HG03460 (cell line): Measurements from ENCODE around the gene PCDHGA1.
"Not testable (repeated sequence)": the region's sequence is repeated elsewhere in the genome, so short reads cannot be mapped to it uniquely, and the experiment has no call there.

Experiments
- ATAC-seq: cut with Tn5 transposase; IDR thresholded peaks from one replicate; pipeline ENCODE4 v1.9.1; 2021; ENCODE audit not compliant: unreplicated experiment

Gene PCDHGA1

DNA sequence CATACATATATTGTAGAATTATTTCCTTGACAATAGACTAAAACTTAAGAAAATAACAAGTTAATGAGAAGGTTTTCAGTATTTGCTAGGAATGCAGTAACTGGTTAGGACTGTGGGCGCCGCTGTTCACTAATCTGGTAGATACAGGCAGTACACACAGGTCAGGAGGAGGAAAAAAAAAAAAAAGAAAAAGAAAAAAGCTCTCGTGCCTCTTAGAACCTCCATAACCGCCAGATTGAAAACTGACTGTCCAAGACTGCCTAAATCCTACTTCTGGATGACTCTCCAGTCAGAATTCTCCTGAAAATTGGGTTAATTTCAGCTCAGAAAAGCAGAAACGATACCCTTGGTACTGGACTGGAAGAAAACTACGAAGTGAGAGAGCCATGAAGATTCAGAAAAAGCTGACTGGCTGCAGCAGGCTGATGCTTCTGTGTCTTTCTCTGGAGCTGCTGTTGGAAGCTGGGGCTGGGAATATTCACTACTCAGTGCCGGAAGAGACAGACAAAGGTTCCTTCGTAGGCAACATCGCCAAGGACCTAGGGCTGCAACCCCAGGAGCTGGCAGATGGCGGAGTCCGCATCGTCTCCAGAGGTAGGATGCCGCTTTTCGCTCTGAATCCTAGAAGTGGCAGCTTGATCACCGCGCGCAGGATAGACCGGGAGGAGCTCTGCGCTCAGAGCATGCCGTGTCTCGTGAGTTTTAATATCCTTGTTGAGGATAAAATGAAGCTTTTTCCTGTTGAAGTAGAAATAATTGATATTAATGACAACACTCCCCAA is at the start of gene PCDHGA1:
PCDHGA1 (plus strand) TSS at position 216 of the 782 bp plus-strand sequence.
- ATAC-seq, result no peak

- ATAC-seq, result no peak
Measured at GRCh38 chr5:141298376-141298775, 31.9 kb upstream of the PCDHGA1 start.

DNA sequence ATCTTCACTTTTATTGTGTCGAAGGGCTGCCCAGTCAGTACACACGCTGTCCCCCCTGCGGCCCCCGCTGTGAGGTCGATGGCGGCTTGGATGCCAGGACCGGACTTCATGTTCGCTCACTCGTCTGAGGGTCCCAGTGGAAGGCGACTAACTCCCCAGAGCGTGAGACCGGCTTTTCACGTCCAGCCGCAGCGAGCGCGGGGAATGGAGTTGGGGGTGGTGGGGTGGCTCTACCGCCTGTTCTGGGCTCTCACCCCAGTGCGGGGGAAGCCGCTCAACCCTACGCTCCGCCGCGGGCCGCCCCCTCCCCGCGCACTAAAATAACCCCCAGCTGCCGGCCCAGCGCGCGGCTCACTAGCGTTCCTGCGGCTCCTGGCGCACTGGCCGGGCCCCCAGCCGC is 26.6 kb upstream of the PCDHGA1 start, which contains the start of gene SLC25A2:
SLC25A2 (minus strand) TSS at position 294 of the 400 bp plus-strand sequence; CDS start at position 110, 184 bp downstream.
- no peak for ATAC-seq

- no peak for ATAC-seq
Measured at GRCh38 chr5:141306630-141307029, 23.7 kb upstream of the PCDHGA1 start.

GRCh38 chr5:141313711-141314110 is 16.6 kb upstream of the PCDHGA1 start:
- ATAC-seq, result no peak

- not testable (repeated sequence) for ATAC-seq
Measured at GRCh38 chr5:141316963-141317362, 13.4 kb upstream of the PCDHGA1 start.

DNA sequence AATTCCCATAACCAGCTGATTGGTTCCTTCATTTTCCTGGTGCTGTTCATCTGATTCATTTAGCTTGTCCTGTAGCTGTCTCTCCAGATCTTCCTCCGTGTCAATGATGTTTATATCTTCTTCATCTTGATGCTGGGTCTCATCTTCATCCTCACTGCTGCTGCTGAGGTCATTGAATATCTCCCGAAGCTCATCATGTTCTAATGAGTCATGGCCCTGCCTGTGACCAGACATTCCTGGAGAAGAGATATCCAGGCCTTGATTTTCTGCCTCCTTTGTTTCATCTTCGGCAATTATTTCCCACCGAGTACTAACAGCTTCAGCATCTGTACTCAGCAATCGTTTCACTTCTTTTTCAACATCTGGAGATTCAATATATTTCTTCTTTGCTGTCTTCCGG is 11.1 kb upstream of the PCDHGA1 start:
- no peak for ATAC-seq

DNA sequence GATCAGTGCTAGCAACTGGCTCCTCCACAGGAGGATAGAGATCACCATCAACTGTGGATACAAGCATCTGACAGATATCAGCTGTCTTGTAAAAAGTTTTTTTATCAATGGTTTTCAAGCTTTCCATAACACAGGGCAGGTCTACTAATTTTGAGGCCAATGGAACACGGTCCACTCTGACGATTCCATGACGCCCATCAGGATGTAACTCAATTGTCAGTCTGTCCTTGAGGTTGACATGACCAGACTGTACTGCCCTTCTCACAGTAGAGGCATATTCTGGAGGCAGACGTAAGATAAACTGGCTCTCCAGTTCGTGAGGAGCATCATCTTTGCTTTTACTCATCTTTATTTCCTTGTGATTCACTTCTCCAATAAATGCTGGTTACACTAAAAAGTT is 10.6 kb upstream of the PCDHGA1 start:
- no peak for ATAC-seq

GRCh38 chr5:141320225-141321169 is 9.8 kb upstream of the PCDHGA1 start, which contains the start of gene TAF7:
Gene TAF7, minus strand, starts transcription at chr5:141320784. Its CDS starts 740 bp downstream, at chr5:141320044.
- ATAC-seq, result peak; percentile 97

DNA sequence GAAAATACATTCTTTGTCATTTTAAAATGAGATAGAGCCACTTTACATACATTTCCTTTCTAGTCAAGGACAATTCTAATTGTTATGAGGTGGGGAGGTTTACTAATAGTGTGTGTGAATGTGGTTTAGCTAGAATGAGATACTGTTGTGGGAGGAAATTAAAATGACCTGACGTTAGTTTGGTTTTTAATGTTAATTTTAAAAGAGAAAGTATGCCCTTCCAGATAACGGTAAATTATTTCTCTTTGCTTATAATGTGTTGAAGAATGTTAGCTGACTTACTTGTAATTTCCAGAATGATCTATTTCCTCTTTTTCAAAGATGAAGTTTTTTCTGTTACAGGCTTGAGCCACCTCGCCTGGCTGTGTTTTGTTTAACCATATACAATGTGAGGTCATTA is 8.1 kb upstream of the PCDHGA1 start:
- no peak for ATAC-seq

- peak; percentile 80 for ATAC-seq
Measured at GRCh38 chr5:141326088-141326854, 4.0 kb upstream of the PCDHGA1 start.

GRCh38 chr5:141328231-141328630 is 2.1 kb upstream of the PCDHGA1 start:
- no peak for ATAC-seq

- not testable (repeated sequence) for ATAC-seq
Measured at GRCh38 chr5:141332571-141332970, 2.3 kb downstream of the PCDHGA1 start.

GRCh38 chr5:141338538-141339306 is 8.4 kb downstream of the PCDHGA1 start, which contains the start of gene PCDHGA2:
Gene PCDHGA2, plus strand, starts transcription at chr5:141338760.
- no peak for ATAC-seq

- ATAC-seq, result not testable (repeated sequence)
Measured at GRCh38 chr5:141340781-141341354, 10.6 kb downstream of the PCDHGA1 start.

DNA sequence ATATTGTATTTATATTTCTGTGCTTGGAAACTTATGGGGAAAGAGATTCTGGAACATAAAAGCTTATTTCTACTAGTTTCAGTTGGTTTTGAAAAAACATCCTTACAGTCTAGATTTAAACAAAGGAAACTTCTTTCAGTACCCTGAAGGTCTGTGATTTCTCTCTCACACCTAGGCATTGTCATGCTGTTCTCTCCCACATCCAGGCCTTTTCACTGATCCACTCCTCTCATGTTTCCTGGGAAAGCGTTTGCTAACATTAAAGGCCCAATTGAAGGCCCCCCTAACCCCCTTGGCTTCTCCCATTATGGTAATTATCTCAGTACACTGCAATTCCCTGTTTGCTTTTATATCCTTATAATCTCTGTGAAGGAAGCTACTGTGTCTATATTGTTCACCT is 12.5 kb downstream of the PCDHGA1 start:
- ATAC-seq, result no peak

DNA sequence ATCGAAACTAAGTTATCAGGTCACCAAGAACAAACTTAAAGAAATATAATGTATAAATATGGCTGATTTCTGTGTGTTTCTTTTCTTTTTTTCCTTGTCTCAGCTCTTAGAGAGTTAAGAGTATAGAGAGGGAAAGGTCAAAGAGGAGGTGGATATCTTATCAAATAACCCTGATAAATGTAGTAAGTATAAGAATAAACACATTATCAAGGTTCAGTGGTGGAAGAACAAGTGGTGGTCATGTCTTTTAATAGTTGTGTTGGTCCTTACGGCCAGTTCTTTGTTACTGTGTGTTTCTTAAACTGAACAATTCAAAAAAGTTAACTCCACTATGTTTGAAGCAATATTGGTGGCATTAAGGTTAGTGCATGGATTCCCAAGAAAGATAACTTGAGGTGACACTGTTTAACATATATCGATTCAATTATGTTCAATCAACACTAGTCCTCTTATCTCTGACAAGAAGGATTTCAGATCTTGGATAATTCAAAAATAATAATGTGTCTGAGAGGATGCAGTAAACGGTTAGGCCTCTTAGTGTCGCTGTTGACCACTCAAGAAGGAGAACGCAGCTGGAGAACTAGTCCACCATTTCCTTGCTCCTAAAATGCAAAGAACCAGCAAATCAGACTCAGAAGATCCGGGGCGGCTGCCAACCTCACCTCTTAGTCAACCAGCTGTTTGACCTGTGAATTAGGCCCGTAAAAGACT is 13.1 kb downstream of the PCDHGA1 start, which contains the start of gene PCDHGA3:
PCDHGA3 (plus strand) TSS at position 588 of the 711 bp plus-strand sequence. CDS start 205 bp downstream, outside the sequence.
- ATAC-seq, result no peak

DNA sequence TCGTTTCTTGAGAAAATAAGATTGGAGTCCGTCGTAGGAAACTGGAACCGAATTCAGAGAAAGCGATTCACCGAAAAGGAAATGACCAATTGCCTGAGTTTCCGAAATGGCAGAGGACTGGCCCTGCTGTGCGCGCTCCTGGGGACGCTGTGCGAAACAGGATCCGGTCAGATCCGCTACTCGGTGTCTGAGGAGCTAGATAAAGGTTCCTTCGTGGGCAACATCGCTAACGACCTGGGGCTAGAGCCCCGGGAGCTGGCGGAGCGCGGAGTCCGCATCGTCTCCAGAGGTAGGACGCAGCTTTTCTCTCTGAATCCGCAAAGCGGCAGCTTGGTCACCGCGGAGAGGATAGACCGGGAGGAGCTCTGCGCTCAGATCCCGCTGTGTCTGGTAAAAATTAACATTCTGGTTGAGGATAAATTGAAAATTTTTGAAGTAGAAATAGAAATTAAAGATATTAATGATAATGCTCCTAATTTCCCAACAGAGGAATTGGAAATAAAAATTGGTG is 13.7 kb downstream of the PCDHGA1 start:
- ATAC-seq, result no peak

GRCh38 chr5:141345327-141345726 is 15.0 kb downstream of the PCDHGA1 start:
- ATAC-seq, result no peak
